Ishikawa (cell line): ENCODE data around the gene RPS21.

Experiments
- EGR1 ChIP-seq: IDR thresholded peaks from 2 replicates; pipeline ENCODE4 v1.6.1; 2012
- RAD21 ChIP-seq: IDR thresholded peaks from 2 replicates; pipeline ENCODE4 v1.6.1; 2012; ENCODE audit warnings: low read depth
- TCF12 ChIP-seq: IDR thresholded peaks from 2 replicates; pipeline ENCODE4 v1.6.1; 2012; ENCODE audit warnings: low read depth
- TEAD4 ChIP-seq: IDR thresholded peaks from 2 replicates; pipeline ENCODE4 v1.6.1; 2012
- TF ChIP-seq, protein P1 (sequence below): IDR thresholded peaks from 2 replicates; pipeline ENCODE4 v1.6.1; 2012
- TF ChIP-seq, protein P2 (sequence below): IDR thresholded peaks from 2 replicates; pipeline ENCODE4 v1.6.1; 2012; ENCODE audit warnings: low read depth, mild to moderate bottlenecking

DNA sequence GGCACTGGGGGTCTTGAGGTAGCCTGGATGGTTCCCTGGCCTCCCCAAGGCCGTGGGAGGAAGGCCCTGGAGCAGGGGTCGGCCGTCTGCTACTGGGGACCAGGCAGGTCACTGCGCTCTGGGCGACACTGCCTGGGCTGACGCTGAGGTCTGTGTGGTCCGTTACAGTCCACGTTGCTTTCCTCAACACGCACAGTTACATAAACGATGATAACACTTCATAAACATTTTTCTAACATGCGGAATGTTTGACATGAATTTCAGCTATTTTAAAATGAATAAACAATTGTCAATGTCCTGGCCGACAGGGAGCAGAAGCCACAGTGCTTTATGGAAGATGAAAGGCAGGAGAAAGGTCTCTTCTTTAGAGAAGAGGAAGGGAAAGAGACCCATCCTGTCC, 50.6 kb downstream of the RPS21 start:
- TF ChIP-seq, protein P1, sequence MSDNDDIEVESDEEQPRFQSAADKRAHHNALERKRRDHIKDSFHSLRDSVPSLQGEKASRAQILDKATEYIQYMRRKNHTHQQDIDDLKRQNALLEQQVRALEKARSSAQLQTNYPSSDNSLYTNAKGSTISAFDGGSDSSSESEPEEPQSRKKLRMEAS = no peak
- TF ChIP-seq, protein P2, sequence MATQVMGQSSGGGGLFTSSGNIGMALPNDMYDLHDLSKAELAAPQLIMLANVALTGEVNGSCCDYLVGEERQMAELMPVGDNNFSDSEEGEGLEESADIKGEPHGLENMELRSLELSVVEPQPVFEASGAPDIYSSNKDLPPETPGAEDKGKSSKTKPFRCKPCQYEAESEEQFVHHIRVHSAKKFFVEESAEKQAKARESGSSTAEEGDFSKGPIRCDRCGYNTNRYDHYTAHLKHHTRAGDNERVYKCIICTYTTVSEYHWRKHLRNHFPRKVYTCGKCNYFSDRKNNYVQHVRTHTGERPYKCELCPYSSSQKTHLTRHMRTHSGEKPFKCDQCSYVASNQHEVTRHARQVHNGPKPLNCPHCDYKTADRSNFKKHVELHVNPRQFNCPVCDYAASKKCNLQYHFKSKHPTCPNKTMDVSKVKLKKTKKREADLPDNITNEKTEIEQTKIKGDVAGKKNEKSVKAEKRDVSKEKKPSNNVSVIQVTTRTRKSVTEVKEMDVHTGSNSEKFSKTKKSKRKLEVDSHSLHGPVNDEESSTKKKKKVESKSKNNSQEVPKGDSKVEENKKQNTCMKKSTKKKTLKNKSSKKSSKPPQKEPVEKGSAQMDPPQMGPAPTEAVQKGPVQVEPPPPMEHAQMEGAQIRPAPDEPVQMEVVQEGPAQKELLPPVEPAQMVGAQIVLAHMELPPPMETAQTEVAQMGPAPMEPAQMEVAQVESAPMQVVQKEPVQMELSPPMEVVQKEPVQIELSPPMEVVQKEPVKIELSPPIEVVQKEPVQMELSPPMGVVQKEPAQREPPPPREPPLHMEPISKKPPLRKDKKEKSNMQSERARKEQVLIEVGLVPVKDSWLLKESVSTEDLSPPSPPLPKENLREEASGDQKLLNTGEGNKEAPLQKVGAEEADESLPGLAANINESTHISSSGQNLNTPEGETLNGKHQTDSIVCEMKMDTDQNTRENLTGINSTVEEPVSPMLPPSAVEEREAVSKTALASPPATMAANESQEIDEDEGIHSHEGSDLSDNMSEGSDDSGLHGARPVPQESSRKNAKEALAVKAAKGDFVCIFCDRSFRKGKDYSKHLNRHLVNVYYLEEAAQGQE = no peak
- TF ChIP-seq TEAD4 (no peak), EGR1 (no peak), TCF12 (no peak), RAD21 (no peak)
